ENCODE measurements around the gene UGT1A7.

UGT1A7 gene

DNA sequence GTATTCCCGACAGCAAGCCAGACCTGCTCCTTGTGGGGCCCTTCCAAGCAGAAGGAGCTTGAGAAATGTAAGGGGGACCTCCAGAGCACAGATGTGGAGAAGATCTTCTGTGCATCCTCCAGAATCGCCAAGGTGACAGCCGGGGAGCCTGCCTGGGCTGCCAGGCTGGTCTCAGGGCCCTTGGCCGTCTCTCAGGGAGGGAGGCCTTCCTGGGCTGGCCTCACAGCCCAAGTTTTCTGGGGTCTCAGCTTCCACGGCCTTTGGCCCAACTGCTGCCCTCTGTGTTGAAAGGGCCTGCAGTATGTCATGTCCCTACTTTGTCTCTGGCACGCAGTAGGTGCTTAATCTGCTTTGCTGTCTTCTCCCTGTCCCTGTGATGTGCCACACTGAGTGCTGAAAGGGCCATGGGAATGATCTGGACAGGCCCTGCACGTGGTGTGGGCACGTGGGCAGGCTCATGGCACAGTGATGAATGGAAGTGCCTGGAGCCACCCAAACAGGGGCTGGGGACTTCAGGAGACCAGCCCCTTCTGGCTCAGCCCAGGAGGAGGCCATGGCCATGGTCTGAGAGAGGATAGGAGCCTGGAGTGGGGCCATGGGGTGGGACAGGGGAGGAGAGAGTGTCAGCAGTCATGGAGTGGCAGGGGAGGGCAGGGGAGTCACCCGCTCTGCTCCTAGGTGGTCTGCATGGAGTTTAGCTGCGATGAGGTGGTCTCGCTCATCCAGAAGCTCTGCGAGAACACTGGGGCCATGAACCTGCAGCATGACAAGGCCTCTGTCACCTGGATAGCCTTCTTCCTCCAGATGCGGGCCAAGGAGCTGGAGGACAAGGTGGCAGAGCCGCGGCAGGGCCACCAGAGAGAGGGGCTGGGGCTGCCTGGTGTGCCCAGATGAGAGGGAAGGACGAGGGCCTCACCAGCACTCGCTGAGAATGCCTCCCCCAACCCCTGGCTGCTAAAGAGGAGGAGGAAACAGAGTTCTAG, 137.2 kb downstream of the UGT1A7 start:
- DNase-seq (ENCODE audit: low spot score) = no peak

DNA sequence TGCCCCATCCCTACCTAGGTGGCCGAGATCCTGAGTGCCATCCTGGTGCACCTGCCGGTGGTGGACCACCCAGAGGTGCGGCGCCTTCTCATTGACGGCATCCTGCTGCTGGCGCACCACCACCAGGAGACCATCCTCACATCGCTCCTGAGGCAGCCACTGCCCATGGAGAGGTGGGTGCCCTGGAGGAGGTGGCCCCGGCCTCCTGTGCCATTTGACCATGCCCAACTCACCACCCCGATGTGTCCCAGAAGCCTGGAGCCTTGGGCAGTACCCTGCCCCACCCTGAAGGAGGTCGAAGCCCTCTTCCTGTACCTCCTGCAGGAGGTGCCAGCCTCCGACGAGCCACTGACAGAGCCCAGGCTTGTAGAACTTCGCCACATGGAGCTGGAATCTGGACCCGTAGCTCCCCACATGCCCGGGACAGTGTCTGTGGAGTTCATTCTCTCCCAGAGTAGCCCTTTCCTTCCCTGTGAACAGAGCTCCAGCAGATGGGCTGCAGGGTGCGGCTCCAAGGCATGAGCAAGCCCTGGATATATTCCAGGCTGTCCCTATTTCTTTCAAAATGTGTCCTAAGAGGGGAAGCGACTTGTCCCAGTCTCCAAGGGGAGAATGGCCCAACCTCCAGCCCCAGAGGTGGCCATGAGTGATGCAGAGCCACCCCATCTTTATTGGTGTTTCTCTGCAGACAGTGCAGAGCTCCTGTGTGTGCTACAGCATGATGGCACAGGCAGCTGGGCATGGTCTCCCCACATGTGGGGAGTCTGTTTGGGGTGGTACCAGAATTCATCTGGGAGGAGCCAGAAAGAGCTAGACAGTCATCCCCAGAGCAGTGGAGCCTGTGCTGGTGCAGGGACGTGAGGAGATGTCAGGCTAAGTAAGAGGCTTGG, 138.4 kb downstream of the UGT1A7 start:
- no peak for DNase-seq (ENCODE audit: low spot score)

DNA sequence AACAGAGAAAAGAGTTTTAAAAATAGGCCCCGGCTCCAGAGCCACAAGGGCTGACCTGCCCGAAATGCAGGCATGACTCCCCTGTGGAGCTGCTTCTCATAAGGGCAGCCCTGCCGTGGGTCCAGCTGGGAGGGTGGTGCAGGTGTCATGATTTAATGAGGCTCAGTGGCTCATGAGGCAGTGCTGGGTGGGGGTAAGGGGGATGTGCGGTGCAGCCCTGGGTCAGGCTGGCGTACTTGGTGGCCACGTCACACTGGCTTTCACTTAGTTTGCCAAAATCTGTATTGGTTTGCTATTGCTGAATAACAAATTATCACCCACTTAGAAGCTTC, 139.0 kb downstream of the UGT1A7 start:
- DNase-seq (ENCODE audit: low spot score) = no peak

DNA sequence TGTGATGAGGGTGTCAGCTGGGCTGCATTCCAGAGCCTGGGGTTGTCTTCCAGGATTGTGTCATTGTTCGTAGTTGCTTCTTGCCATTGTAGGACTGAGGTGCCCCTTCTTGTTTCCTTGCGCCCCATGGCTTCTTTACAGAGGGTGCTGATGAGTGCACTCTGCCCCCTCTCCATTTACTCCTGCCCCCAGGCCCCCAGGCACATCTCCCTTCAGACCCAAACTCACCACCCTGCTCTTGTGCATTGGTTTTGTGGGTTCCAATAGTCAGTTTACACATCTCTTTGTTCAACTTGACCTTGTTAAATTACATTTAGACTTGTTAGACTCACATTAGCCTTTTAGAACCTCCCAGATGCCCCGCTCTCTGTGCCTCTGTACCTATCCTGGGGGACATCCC, 139.5 kb downstream of the UGT1A7 start:
- DNase-seq (ENCODE audit: low spot score) = no peak

DNA sequence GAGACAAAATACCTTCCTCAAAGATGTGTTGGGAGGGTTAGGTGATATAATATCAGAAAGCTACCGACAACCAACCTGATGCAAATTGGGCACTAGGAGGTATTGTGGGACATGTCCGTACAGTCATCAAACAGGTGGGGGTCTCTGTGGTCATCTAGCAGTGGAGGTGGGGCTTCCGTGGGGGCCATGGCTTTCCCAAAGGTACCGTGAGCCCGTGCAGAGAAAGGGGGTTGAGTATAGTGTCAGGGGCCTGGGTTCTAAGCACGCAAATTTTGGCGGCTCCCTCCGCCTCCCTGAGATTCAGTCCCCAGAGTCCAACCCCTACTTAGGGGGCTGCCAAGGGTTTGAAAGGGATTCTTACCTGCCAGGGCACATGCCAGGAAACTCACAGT, 140.0 kb downstream of the UGT1A7 start:
- DNase-seq (ENCODE audit: low spot score) = no peak

DNA sequence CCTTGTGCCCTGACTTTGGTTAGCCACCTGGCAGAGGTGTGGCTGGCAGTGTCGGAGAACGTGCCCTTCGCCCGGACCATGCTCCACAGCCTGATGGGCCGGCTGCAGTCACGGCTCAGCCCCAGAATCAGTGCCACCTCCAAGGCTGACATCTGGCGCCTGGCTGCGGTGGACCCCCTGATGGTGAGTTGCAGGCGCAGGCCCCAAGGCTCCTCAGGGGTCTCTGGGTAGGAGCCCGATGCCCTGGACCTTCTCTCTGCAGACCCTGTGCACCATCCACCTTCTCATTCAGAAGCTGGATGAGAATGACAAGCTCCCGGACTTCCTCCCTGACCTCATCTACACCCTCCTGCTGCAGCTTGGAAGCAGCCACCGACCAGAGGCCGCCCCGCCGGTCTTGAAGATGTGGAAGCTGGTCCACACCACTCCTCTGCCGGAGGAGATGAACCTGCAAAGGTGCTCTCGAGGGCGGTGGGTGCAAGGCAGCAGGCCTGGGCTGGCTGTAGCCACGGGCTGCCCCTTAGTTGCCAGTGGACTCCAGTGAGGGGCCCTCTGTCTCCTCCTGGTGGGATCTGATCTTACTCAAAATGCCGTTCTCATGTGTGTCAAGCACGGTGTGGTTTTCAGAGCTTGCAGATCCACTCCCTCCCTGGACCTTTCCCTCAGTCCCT, 140.5 kb downstream of the UGT1A7 start:
- DNase-seq (ENCODE audit: low spot score) = no peak

Data from CD4-positive, alpha-beta T cell treated with Interleukin-15 for 4 hours (primary cell).